Psoas muscle (tissue), 8 donors: ENCODE results near the gene DAB1. TPM values are rescaled to one million over a fixed set of nuclear protein-coding genes. Genes with fewer than 3 reads are reported as not detected.

ENCODE experiments used
- ATAC-seq, 4 donors: fragments of 200-7000 bp; cut with Tn5 transposase; one replicate each; pipeline ENCODE4 v1.9.1; 2020; ENCODE audit warnings: moderate library complexity in 3 of 4, mild to moderate bottlenecking in 2 of 4
- DNase-seq, 2 donors: peaks; one replicate each; pipeline ENCODE4 v3.0.0-alpha.2; 2020
- H3K27ac ChIP-seq: fragments of 200-600 bp; one replicate; pipeline ENCODE4 v1.8.0; 2022
- H3K27me3 ChIP-seq, 3 donors: fragments of 200-600 bp in 1 of 3; one replicate each; pipeline versions ENCODE4 v1.6.1 to v1.8.0; 2013 to 2022; ENCODE audit warnings: low read length in 2 of 3, mild to moderate bottlenecking in 2 of 3, moderate library complexity in 1 of 3; ENCODE audit not compliant: insufficient read depth in 3 of 3
- H3K36me3 ChIP-seq, 2 donors: fragments of 200-600 bp in 1 of 2; one replicate each; pipeline versions ENCODE4 v1.6.1 to v1.8.0; 2013 to 2022; ENCODE audit warnings: low read depth in 1 of 2, mild to moderate bottlenecking in 1 of 2, moderate library complexity in 1 of 2; ENCODE audit not compliant: insufficient read depth in 1 of 2
- H3K4me1 ChIP-seq: fragments of 200-600 bp; one replicate; pipeline ENCODE4 v1.8.0; 2022
- H3K4me3 ChIP-seq: fragments of 200-600 bp; one replicate; pipeline ENCODE4 v1.8.0; 2022; ENCODE audit warnings: mild to moderate bottlenecking
- H3K9me3 ChIP-seq: fragments of 200-600 bp; one replicate; pipeline ENCODE4 v1.8.0; 2022
- WGBS, 3 donors: extraction: QIAGEN DNeasy Blood & Tissue Kit; methylation state at CpG; one replicate each; pipeline versions ENCODE4 v1.1.6 to v1.1.7; 2013; 5-methylcytosine and 5-hydroxymethylcytosine counted together
- intact Hi-C, 2 donors: fragments of 100-400 bp; cut with DNase I; formaldehyde crosslinking; loops; one replicate each; pipeline versions ENCODE4 v1.11.0 to v1.14.2; 2022
- polyA plus RNA-seq, 3 donors: library from polyadenylated mRNA; stranded (reverse); fragments of 200-250 nt; gene quantifications; one replicate each; pipeline ENCODE4 v1.2.3, GENCODE V29; 2013
- total RNA-seq, 4 donors: library from RNA; stranded (reverse); fragmentation: NEBNext Ultra II Directional in 2 of 4; extraction: Animal tissue kit (Norgen Biotek cat#: 25700) in 2 of 4; gene quantifications; one replicate each; pipeline versions ENCODE4 v1.2.1 to v1.2.4, GENCODE V29; 2021 to 2023
- TF ChIP-seq, protein P1 (sequence below): fragments of 200-600 bp; IDR thresholded peaks from one replicate; pipeline ENCODE4 v1.8.0; 2022; ENCODE audit warnings: antibody characterized with exemption
- donor health status: healthy with polysubstance abuse.
- donor health status: DM: no; HTN: no; CAD: no; lungs with moderate emphysema.
- donor health status: Bipolar disorder and iron deficiency.
- donor health status: healthy.
- donor health status: DM: yes; HTN: yes; CAD: no.
- donor health status: DM: no; HTN: no; CAD: no.
- donor health status: DM: no; HTN: no; CAD: no.
- donor health status: DM: yes; HTN: yes; CAD: no.

The DAB1 gene
- total and polyA plus RNA-seq, 7 donors, result 0.04 to 0.28 (median 0.09) TPM; not detected in 1

DNA sequence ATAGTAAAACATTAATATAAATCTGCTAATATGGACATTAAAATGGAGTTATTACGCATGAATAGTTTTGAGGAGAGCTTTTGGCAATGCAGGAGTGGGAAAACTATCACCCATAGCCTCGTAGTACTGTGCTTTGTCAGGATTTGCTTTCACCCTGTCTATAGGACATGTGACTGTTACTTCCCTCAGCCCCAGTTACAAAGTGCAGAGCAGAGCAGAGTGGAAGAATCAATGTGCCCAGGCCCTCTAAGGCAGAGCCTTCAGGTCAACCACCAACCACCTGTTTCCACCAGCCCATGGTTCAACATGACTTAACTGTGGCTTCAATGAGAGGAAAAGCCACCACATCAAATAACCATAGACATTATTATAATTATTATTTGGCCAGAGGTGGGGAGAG is 389.1 kb downstream of the DAB1 start:
- Histone ChIP-seq H3K27me3 (no peaks in the 10 kb centered on the region), H3K9me3 (no peaks in the 10 kb centered on the region), H3K36me3 (no peaks in the 10 kb centered on the region), H3K4me3 (no peak overlapping the region), H3K27ac (no peak overlapping the region), H3K4me1 (no peaks in the 10 kb centered on the region)
- DNase-seq (no peak), ATAC-seq (no peak)
- TF ChIP-seq, protein P1, sequence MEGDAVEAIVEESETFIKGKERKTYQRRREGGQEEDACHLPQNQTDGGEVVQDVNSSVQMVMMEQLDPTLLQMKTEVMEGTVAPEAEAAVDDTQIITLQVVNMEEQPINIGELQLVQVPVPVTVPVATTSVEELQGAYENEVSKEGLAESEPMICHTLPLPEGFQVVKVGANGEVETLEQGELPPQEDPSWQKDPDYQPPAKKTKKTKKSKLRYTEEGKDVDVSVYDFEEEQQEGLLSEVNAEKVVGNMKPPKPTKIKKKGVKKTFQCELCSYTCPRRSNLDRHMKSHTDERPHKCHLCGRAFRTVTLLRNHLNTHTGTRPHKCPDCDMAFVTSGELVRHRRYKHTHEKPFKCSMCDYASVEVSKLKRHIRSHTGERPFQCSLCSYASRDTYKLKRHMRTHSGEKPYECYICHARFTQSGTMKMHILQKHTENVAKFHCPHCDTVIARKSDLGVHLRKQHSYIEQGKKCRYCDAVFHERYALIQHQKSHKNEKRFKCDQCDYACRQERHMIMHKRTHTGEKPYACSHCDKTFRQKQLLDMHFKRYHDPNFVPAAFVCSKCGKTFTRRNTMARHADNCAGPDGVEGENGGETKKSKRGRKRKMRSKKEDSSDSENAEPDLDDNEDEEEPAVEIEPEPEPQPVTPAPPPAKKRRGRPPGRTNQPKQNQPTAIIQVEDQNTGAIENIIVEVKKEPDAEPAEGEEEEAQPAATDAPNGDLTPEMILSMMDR, result no peak
- 88 to 93% (median 89%) methylated on average over 2 of the region's 2 CpGs for WGBS, 3 donors
- intact Hi-C loops, result no loop called here

DNA sequence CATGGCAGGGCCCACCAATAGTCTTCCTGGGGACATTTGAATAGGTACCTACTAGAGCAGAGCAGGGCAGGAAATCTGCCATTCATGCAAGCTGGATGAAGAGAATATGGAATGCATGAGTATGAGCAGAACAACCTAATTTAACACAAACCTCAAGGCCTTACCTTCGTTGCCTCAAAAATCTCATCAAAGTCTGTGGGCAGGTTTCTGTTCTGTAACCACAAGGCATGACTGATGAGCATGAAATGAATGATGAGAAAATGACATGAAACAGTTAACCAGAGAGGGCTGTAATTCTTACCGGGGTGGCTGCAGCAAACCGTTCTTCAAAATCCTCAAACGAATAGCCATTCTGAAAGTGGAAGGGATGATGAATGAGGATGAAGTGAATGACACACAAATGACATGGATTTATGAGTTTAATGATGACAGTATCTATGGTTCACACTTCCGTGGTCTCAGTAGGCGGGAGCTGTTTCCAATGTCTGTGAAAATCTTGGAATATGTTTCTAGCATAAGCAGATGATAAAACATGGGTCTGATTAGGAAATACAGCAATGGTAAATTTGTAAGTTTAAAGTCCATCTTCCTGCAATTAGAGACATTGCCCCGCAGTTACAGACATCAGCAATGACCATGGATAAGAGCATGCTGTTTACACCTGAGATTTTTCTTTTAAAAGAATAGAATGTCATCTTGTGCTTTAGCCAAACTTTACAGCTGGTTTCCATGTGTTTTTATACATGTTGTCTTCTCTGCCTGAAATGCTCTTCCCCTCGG is 390.4 kb downstream of the DAB1 start:
- 61 to 65% (median 62%) methylated on average over 8 of the region's 8 CpGs for WGBS, 3 donors
- intact Hi-C loops, result no loop called here

DNA sequence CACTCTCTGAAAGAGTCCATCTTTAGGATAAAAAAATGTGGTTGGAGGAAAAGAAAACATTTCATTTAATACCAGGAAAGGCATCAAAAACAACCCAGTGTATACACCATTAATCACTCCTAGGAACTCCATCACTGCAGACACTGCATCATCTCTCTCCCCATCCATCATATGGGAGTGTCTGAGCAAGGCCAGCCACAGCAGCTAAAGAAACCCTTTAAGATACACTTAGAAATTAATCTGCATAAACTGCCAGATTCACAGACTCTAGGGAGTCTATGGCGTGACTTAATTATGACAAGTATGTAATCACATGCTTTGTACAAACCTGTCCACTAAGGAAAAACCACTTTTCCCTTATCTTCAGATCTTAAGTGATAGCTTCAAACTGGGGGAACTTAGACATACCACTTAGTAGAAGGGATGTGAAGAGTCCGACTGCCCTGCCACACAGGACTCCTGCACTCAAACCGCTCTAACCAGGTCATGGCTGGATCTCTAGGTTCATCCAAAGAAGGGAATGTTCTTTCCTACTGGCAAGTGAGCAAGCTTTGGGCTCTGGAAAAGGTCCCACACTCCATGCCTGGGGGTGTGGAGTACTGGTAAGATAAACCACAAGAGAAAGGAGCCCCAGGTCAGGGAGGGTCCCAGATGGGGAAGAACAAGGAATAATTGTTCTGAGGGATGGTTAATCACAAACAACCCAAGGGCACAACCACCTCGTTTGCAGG is 397.1 kb downstream of the DAB1 start:
- no peak for ATAC-seq
- H3K36me3 ChIP-seq, result no peaks in the 10 kb centered on the region
- 45 to 86% (median 61%) methylated on average over 4 of the region's 4 CpGs for WGBS, 3 donors

More for the DNA sequence above, 390.4 kb downstream of the DAB1 start:
- Histone ChIP-seq H3K4me1 (no peaks in the 10 kb centered on the region), H3K4me3 (no peak overlapping the region), H3K27me3 (no peaks in the 10 kb centered on the region), H3K9me3 (no peaks in the 10 kb centered on the region), H3K36me3 (no peaks in the 10 kb centered on the region), H3K27ac (no peak overlapping the region)
- DNase-seq (no peak), ATAC-seq (no peak)
- TF ChIP-seq, protein P1, result no peak

DNA sequence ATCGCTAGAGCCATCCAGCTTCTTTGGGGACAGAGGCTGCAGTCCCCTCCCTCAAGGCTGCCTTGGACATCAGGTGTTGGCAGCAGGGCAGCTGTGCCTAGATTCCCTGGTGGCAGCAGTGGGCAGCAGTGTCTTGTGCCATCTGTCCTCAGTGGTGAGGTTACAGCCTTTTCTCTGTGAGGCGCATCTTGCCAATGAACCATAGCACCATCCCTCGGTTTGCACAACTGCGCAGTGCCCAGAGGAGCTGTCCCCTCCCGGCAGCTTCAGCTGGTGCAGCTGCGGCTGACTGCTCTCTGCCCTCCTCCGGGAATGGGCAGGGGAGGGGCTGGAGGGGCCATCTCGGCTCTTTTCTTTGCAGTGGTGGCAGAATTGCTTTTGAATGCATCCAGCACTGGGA is 399.0 kb downstream of the DAB1 start:
- Histone ChIP-seq H3K9me3 (no peaks in the 10 kb centered on the region), H3K36me3 (no peaks in the 10 kb centered on the region), H3K4me1 (no peaks in the 10 kb centered on the region), H3K27me3 (no peaks in the 10 kb centered on the region), H3K4me3 (no peak overlapping the region), H3K27ac (no peak overlapping the region)
- 19 to 27% (median 25%) methylated on average over 8 of the region's 8 CpGs for WGBS, 3 donors
- ATAC-seq, result no peak
- intact Hi-C loops, result no loop called here
- TF ChIP-seq, protein P1, result no peak
- DNase-seq, result no peak

More for the DNA sequence above, 397.1 kb downstream of the DAB1 start:
- intact Hi-C loops, result no loop called here
- H3K27me3 ChIP-seq, result no peaks in the 10 kb centered on the region
- H3K27ac ChIP-seq, result no peak overlapping the region
- H3K4me1 ChIP-seq, result no peaks in the 10 kb centered on the region
- no peaks in the 10 kb centered on the region for H3K9me3 ChIP-seq
- TF ChIP-seq, protein P1, result no peak
- no peak overlapping the region for H3K4me3 ChIP-seq
- no peak for DNase-seq
